HTERT RPE-1 (cell line): ENCODE measurements around the gene SPRY1.

ENCODE experiments used
- in situ Hi-C: fragments of 300-500 bp; cut with MboI; formaldehyde crosslinking; loops from 4 replicates; pipeline ENCODE4 v1.14.3; 2020; ENCODE audit warnings: low sequenced_read_pairs

Gene SPRY1

GRCh38 chr4:123405267-123405865 is 8.8 kb downstream of the SPRY1 start:
- in situ Hi-C loops: no loop called here

DNA sequence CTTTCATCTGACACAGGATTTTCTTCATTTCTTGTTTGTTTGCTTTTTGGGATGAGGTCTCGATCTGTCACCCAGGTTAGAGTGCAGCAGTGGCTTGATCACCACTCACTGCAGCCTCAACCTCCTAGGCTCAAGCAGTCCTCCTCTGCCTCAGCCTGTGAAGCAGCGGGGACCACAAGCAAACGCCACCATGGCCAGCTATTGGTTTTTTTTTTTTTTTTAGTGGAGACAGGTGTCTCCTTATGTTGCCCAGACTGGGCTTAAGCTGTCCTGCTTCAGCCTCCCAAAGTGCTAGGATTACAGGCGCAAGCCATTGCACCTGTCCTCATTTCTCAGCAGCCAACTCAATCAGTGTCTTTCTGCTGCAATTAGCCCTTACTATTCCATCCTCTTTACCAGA is 10.3 kb downstream of the SPRY1 start:
- in situ Hi-C loops: no loop called here

DNA sequence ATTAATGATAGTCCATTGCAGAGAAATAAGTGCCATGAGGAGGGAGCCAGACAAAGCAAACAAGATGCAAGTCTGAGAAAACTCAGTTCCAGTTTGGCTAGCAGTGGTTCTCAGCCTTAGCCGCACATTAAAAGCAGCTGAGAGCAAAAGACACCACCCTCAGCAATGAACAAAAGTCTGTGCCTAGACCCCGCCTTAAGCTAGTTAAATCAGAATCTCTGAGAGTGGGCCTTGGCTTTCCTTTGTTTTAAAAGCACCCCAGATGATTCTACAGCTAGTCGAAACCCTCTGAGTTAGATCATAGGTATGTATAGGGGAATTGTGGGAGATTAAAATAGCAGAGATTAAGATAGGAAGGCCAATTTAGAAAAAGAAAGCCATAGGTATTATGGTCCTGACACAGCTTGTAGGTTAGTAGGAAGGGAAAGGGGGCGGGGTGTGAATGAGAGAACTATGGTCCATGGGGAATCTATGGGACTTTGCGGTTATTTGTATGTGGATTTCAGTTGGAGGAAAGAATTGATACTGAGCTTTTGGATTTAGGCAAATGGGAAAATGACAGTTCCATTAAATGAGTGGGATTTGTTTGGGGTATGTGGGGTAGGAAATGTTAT is 12.0 kb downstream of the SPRY1 start:
- in situ Hi-C loops: no loop called here

DNA sequence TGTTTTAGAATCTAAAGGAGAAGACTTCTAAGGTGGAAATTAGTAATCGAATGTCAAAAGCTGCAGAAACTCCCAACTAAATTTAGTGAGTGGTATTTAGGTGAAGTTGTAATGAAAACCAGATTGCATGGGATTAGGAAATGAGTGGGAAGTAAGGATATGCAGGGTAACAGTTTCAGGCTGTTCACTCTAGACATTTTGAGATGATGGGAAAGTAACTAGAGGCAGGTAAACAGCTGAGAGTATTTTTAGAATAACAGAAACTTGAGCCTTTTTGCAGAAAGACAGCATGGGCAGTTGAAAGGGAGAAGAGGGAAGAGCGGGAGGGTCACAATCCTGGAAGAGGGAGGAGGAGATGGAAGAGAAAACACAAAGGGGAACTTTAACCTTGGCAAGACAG is 12.7 kb downstream of the SPRY1 start:
- in situ Hi-C loops: no loop called here

- in situ Hi-C loops: no loop called here
These were observed 14.9 kb downstream of the SPRY1 start for GRCh38 chr4:123411514-123411913.

GRCh38 chr4:123412091-123412505 is 15.5 kb downstream of the SPRY1 start:
- in situ Hi-C loops: no loop called here

- in situ Hi-C loops: no loop called here
These were observed 16.3 kb downstream of the SPRY1 start for GRCh38 chr4:123412700-123413512.

- in situ Hi-C loops: no loop called here
These were observed 19.0 kb downstream of the SPRY1 start for GRCh38 chr4:123415576-123415975.

DNA sequence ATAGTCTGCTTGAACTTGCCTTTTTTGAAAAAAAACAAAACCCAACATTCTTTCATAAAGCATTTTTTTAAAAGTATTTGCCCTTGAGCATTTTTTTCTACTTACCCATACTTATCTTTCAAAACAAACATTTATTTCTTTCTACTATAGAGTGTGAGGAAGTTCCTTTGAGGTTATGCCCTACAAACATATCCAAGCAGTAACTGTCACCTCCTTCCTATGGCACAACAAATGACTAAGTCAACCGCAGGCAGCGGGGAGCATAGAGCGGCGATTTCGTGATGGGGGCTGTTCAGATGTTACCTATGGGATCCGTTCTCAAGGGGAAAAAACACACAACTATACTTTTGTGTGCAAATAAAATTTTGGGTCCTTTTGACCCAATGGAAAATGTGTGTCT is 19.4 kb downstream of the SPRY1 start:
- in situ Hi-C loops: no loop called here

DNA sequence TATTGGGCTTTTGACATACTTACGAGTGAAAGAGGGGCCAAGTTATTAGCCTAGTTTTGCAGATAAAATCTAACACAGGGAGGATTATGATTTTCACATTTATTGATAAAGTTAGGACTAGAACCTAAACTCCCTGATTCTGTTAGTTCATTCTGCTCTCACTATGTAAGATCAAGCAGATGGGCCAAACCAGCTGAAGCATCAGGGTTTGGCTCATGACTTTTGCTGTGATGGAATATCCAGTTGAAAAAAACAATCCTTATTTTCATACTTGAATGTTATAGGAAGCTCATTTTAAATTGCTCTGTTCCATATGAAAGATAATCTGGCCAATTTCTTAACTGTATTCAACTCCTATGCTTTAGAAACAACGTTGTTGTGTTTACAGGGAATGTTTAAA is 21.2 kb downstream of the SPRY1 start:
- in situ Hi-C loops: no loop called here

DNA sequence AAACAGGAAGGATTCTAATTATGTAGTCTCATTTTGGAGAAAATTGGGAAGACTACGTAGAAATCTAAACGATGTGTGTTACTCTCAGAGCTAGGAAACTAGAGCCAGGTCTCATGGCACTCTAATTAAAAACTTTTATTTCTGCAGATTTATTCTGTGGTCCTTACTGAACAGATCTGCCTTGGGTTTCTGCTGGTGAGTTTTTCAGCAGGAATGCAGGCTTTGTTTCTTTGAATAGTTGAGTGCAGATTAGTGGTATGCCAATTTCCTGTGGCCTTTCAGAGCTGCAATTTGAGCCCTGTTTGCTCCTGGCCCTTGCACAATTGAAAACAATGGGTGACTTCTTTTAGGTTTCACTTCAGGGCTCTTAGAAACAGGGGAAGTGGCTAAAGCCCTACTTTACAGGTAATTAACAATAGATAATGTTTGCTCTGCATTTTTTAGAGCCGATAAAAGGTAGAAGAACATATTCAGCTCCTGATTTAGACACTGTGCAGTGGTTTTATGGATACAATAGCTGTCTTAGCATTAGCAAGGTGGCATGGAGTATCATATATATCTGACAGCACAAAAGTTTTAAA is 21.8 kb downstream of the SPRY1 start:
- in situ Hi-C loops: no loop called here

GRCh38 chr4:123419885-123420755 is 23.5 kb downstream of the SPRY1 start:
- in situ Hi-C loops: no loop called here

- in situ Hi-C loops: no loop called here
These were observed 24.8 kb downstream of the SPRY1 start for GRCh38 chr4:123421227-123421936.

DNA sequence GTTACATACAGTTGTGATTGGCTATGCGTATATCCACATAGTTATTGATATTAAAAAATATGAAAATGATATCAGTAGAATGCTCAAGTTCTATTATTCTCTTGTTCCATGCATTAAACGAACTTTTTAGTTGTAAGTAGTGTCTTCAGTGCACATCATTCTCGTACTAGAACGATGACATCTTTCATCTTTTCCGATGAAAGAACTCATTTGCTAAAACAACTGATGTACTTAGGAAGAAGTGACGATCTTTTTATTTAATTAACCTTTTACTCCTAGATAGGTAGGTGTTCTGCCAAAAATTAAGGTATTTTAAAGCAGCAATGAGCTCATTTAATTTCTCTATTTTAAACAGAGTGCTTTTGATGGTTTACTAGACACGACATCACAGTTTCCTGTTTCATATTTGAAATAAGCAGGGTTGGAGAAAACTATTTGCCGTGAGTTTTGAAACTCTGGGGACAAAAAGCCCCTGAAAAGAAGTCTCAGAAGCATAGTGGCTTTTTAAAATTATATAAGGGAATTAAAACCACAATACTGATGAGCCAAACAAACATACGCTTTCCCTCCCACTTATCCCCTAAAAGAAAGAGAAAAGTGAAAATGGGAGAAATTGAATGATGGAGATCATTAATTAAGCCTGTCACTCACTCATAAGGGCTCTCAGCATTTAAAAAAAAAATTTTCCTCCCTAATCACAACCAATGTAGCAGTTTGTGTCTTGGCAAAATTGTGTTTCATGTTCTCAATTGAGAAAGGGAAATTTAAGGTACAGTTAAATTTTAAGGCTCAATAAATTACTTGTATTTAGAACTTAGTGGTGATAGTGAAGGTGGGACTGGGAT is 25.6 kb downstream of the SPRY1 start:
- in situ Hi-C loops: no loop called here

DNA sequence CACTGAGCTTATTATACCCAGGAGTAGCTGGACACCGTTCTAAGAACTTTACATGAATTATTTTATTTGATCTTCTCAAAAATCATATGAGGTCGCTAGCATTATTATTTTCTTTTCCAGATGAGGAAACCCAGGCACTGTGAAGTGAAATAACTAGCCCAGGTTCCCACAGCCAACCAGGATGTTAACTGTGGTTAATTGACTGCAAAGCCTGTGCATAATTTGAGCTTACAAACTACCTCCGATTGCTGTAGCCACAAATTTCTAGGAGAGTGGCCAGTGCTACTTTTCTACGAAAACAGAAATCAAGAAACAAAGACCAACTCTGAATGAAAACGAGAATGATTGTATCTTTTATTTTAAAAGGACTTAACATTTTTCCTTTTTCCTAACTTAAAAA is 27.2 kb downstream of the SPRY1 start:
- in situ Hi-C loops: no loop called here

- in situ Hi-C loops: no loop called here
These were observed 31.4 kb downstream of the SPRY1 start for GRCh38 chr4:123427951-123428350.

- in situ Hi-C loops: no loop called here
These were observed 33.4 kb downstream of the SPRY1 start for GRCh38 chr4:123430031-123430430.

DNA sequence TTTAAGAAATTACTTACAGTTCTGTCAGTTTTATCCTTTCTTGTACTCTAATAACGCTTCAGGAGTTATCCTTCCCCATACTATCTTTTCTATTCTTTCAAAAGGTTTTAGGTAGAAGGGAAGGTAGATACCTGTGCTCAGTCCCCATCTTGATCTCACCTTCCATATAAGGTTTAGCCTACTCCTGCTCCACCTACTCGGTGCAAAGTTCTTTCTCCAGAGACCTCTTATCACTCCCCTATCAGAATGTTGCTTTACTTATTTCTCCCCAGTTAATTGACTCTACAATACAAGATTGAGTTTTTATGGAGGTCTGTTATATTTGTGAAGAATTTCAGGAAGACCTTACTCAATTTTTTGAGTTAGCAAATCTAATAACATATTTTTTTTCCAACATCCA is 33.9 kb downstream of the SPRY1 start:
- in situ Hi-C loops: no loop called here

- in situ Hi-C loops: no loop called here
These were observed 37.0 kb downstream of the SPRY1 start for GRCh38 chr4:123433573-123433972.
